Adrenal gland (tissue), 12 donors: Measurements from ENCODE around the gene SDK2. TPM values are rescaled to one million over a fixed set of nuclear protein-coding genes. Genes with fewer than 3 reads are reported as not detected.

Experiments
- DNase-seq, 7 donors: peaks; one replicate each; pipeline ENCODE4 v3.0.0-alpha.2; 2019 to 2020
- H3K27ac ChIP-seq, 5 donors: fragments of 200-600 bp; sonication (generic) in 4 of 5; 1 replicate in 3 of 5; 2 replicates in 2 of 5; pipeline versions ENCODE4 v1.5.1 to v1.8.0; 2016 to 2020; ENCODE audit warnings: mild to moderate bottlenecking in 1 of 5
- H3K27me3 ChIP-seq: fragments of 200-600 bp; 2 replicates; pipeline ENCODE4 v1.8.0; 2021
- H3K36me3 ChIP-seq, 2 donors: fragments of 200-600 bp; replicated peaks in 1 of 2; 1 replicate in 1 of 2; 2 replicates in 1 of 2; pipeline versions ENCODE4 v1.5.1 to v1.8.0; 2018 to 2022
- H3K4me1 ChIP-seq, 2 donors: fragments of 200-600 bp; replicated peaks in 1 of 2; 1 replicate in 1 of 2; 2 replicates in 1 of 2; pipeline versions ENCODE4 v1.5.1 to v1.8.0; 2018 to 2021
- H3K4me3 ChIP-seq, 4 donors: fragments of 200-600 bp; sonication (generic) in 3 of 4; one replicate each; pipeline ENCODE4 v1.5.1; 2016 to 2018
- H3K9me3 ChIP-seq, 3 donors: fragments of 200-600 bp; sonication (generic) in 1 of 3; replicated peaks in 1 of 3; 1 replicate in 2 of 3; 2 replicates in 1 of 3; pipeline versions ENCODE4 v1.5.1 to v1.8.0; 2016 to 2021
- CTCF ChIP-seq, 6 experiments: fragments of 450-650 bp in 4 of 6; fragments of 200-600 bp in 2 of 6; sonication (generic) in 1 of 6; IDR thresholded peaks; 1 replicate in 5 of 6; 2 replicates in 1 of 6; pipeline versions ENCODE4 v1.5.1 to v1.8.0; 2016 to 2021; ENCODE audit warnings: antibody characterized with exemption in 6 of 6, mild to moderate bottlenecking in 2 of 6, moderate library complexity in 1 of 6
- POLR2A ChIP-seq, 2 donors: fragments of 450-650 bp; IDR thresholded peaks; one replicate each; pipeline ENCODE4 v1.6.1; 2017; ENCODE audit warnings: antibody characterized with exemption in 2 of 2, mild to moderate bottlenecking in 2 of 2, moderate library complexity in 1 of 2
- WGBS, 4 donors: extraction: QIAGEN DNeasy Blood & Tissue Kit in 2 of 4; methylation state at CpG; one replicate each; pipeline versions ENCODE4 v1.1.5 to v1.1.7; 2013 to 2017; 5-methylcytosine and 5-hydroxymethylcytosine counted together
- intact Hi-C, 2 donors: fragments of 100-400 bp; cut with DNase I; formaldehyde crosslinking; loops; one replicate each; pipeline versions ENCODE4 v1.14.1 to v1.15.0; 2022 to 2023
- polyA plus RNA-seq, 3 donors: library from polyadenylated mRNA; stranded (reverse); fragments of 200-250 nt in 2 of 3; fragments of 350-450 nt in 1 of 3; fragmentation: Illumina TruSeq in 1 of 3; extraction: RNeasy Lipid Tissue Mini Kit (QIAGEN cat#74804) in 1 of 3; gene quantifications; one replicate each; pipeline ENCODE4 v1.2.3, GENCODE V29; 2013 to 2014
- total RNA-seq, 9 donors: library from RNA; depleted of rRNA in 4 of 9; stranded (reverse); fragments of >200 nt in 4 of 9; fragments of 120-200 nt in 1 of 9; fragmentation: NEBNext Ultra II Directional in 1 of 9; extraction: Animal tissue kit (Norgen Biotek cat#: 25700) in 1 of 9; gene quantifications; one replicate each; pipeline versions ENCODE4 v1.1.0 to v1.2.4, GENCODE V29; 2013 to 2023
- donor health status: healthy with polysubstance abuse.
- donor health status: Bipolar disorder and iron deficiency.
- donor health status: DM: yes; HTN: yes; CAD: no.
- donor health status: DM: no; HTN: no; CAD: no.
- donor health status: DM: no; HTN: no; CAD: no.
- donor health status: DM: yes; HTN: yes; CAD: no.

SDK2 gene
- total and polyA plus RNA-seq, 12 donors = 0.27 to 2.1 (median 0.84) TPM

GRCh38 chr17:73397856-73398540 is 246.2 kb downstream of the SDK2 start:
- H3K4me3 ChIP-seq = no peak overlapping the region
- no peak overlapping the region for H3K27ac ChIP-seq
- no peaks in the 10 kb centered on the region for H3K36me3 ChIP-seq
- DNase-seq = no peak
- H3K9me3 ChIP-seq = no peaks in the 10 kb centered on the region
- no peak for TF ChIP-seq POLR2A (IDR thresholded peaks at IDR 0.05)
- TF ChIP-seq CTCF (IDR thresholded peaks at IDR 0.05) = no peak
- intact Hi-C loops = no loop called here
- H3K4me1 ChIP-seq = no peaks in the 10 kb centered on the region
- H3K27me3 ChIP-seq = no peaks in the 10 kb centered on the region
- 78 to 94% (median 90%) methylated on average over 11 to 17 of the region's 17 CpGs for WGBS, 4 donors

- intact Hi-C loops = no loop called here
- 79 to 85% (median 83%) methylated on average over 9 to 17 of the region's 17 CpGs for WGBS, 4 donors
- Histone ChIP-seq H3K36me3 (no peaks in the 10 kb centered on the region), H3K27me3 (no peaks in the 10 kb centered on the region), H3K9me3 (no peaks in the 10 kb centered on the region), H3K27ac (no peak overlapping the region), H3K4me1 (no peaks in the 10 kb centered on the region), H3K4me3 (no peak overlapping the region)
- no peak for DNase-seq
- TF ChIP-seq CTCF (IDR thresholded peaks at IDR 0.05) = no peak
- TF ChIP-seq POLR2A (IDR thresholded peaks at IDR 0.05) = no peak
Observed at GRCh38 chr17:73397278-73397826, 246.9 kb downstream of the SDK2 start.

- TF ChIP-seq POLR2A (IDR thresholded peaks at IDR 0.05) (no peak), CTCF (IDR thresholded peaks at IDR 0.05) (no peak)
- no peaks in the 10 kb centered on the region for H3K36me3 ChIP-seq
- no peak overlapping the region for H3K4me3 ChIP-seq
- H3K9me3 ChIP-seq = no peaks in the 10 kb centered on the region
- no peak overlapping the region for H3K27ac ChIP-seq
- intact Hi-C loops = no loop called here
- 76 to 87% (median 83%) methylated on average over 12 to 21 of the region's 21 CpGs for WGBS, 4 donors
- no peaks in the 10 kb centered on the region for H3K27me3 ChIP-seq
- H3K4me1 ChIP-seq = no peaks in the 10 kb centered on the region
- no peak for DNase-seq
Observed at GRCh38 chr17:73396431-73397277, 247.6 kb downstream of the SDK2 start.
